Muscle of arm (tissue), 12 donors: ENCODE data around the gene OSER1. TPM values are rescaled to one million over a fixed set of nuclear protein-coding genes. Genes with fewer than 3 reads are reported as not detected.
A peak's percentile ranks its signal among the peaks of the same experiment; 100 is the strongest.
"Not testable (repeated sequence)": the region's sequence is repeated elsewhere in the genome, so short reads cannot be mapped to it uniquely, and the experiment has no call there.

Experiments used
- DNase-seq: peaks from one replicate; pipeline ENCODE4 v3.0.0-alpha.2; 2013
- polyA plus RNA-seq, 12 donors: library from polyadenylated mRNA; unstranded; fragments of 120-200 nt; gene quantifications; one replicate each; pipeline ENCODE4 v1.2.1, GENCODE V29; 2013; ENCODE audit not compliant: insufficient read length in 12 of 12

OSER1 gene
- polyA plus RNA-seq, 12 donors, result 9.1 to 35.7 (median 28.8) TPM; not detected in 1

DNA sequence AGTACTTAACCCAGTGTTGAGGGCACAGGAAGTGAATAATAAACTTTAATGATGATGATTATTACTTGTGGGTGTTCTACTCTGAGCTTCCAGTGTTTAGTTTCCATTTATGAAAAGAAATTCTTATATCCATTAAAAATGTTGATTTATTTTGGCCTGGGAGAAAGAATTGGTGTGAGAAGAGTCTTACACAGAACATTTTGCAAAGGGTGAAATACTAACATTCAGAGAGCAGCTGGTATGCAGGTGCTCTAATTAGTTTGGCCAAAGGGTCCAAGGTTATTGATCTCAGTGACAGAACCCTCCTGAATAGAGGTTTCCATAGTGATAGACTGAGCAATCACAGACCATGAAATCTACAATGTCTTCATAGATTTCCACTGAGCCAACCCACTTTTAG lies 4.4 kb downstream of the OSER1 start:
- no peak for DNase-seq

DNA sequence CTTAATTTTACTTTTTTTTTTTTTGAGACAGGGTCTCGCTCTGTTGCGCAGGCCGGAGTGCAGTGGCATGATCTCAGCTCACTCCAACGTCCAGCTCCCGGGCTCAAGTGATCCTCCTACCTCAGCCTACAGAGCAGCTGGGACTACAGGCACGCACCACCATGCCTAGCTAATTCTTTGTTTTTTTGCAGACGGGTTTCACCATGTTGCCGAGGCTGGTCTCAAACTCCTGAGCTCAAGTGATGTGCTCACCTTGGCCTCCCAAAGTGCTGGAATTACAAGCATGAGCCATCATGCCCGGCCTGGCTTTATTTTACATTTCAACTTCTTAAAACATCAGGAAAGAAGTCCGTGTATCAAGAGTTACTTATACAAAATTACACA lies 5.7 kb downstream of the OSER1 start:
- DNase-seq, result no peak

DNA sequence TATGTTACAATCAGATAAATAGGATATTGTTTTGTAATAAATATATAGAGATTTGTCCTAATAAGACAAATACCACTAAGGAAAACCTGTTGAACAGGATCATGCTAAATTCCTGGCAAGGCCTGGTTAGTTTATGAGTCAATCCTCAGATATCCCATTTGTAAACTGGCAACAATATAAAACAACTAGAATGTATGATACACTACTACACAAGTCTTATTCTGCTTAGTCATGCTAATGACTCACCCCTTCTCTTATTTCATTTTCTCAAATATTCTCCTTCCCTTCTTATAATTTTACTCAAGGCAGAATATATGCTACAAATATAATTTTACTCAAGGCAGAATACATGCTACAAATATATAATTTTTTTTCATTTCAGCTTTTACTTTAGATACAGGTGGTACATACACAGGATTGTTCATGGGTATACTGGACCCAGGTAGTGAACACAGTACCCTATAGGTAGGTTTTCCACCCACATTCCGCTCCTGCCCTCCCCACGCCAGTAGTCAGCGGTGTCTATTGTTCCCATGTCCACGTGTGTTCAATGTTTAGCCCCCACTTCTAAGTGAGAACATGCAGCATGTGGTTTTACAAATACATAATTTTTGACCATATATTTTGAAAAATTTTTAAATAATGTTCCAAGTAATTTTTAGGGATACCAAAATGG lies 6.3 kb downstream of the OSER1 start:
- DNase-seq, result no peak

DNA sequence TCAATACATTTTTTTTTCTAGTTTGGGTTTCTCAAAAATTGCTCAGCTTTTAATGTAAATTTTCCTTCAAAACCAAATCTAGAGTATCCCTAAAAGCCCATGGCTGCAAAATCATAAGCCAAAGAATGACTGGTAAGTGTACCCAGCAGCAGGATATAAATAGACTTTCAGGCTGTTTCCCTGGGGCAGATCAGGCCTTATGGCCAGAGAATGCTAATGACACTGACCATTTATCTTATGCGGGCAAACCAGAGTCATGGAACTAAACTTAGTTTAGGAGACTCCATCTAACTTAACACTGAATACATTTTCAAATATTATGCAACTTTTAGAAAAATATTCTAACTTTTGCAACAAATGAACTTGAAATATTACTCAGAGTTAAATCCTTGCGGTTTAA lies 7.4 kb downstream of the OSER1 start:
- no peak for DNase-seq

DNA sequence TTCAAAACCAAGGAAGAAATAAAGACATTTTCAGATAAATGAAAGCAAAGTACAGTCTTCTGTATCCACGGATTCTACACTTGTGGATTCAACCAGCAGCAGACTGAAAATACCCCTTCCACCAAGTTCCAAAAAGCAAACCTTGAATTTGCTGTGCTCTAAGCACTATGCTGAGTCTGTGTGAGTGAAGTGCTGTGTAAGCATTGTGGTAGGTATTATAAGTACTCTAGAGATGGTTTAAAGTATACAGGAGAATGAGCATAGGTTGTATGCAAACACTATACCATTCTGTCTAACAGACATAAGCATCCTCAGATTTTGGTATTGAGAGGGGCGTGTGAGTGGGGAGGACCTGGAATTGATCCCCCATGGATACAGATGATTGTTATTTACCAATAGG lies 9.6 kb downstream of the OSER1 start:
- DNase-seq, result no peak

DNA sequence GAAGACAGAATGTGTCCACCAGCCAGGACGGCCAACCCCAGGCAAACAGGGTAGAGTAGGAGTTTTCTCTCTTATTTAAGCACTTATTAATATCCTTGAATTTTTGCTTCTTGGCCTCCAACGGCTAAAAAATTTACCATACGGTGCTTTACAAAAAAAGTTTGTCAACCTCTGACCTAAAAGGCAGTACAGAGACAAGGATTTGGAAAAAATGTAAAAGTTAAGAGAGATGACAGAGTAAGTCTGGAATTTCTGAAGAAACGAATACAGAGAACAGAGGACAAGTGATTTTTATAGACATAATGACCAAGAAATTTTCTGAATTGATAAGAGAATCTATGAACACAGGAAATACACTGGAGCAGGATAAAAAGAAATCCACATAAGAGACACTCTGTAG lies 10.2 kb downstream of the OSER1 start:
- no peak for DNase-seq

DNA sequence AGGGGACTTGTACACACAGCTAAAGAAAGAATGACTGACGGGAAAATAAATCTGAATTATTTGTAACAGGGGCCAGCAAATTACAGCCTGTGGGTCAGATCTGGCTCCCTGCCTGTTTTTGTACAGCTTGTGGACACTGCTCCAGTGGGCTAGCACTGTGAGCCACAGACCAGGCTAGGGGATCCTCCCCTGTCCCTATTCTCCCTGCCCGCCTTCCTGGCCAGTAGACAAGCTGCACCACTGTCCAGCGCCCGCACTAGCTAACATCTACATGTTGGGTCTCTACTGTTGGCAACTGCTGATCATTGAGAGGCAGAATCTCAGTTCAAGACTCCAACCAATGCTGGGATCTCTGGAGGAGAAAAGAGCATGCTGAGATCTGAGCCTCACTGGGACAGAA lies 10.7 kb downstream of the OSER1 start:
- DNase-seq, result no peak

DNA sequence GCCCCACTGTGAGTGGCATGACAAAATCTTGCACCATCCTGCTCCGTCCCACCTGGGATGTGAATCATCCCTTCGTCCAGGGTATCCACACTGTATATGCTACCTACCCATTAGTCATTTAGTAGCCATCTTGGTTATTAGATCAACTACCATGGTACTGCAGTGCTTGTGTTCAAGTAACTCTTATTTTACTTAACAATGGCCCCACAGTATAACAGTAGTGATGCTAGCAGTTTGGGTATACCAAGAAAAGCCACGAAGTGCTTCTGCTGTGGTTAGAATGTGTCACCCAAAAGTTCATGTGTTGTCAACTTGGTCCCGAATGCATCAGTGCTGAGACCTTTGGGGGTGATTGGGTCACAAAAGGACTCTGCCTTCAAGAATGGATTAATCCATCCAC lies 11.7 kb downstream of the OSER1 start:
- DNase-seq, result no peak

DNA sequence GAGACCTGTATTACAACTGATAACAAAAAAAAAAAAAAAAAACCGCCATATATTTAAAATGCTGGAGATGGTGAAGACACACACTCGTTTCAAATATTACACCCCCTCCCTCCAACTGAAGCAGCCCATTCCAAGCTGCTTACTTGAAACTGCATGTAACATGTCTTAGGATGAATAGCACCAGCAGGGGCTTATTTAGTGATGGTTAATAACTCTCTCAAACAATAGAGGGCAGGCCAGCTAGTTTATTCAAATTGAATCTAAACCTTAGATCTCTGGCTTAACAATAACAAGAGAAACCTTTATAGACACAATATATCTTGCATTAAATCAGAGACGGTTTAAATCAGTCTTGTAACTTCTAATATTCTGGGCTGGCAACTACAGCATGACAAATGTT lies 14.3 kb downstream of the OSER1 start:
- DNase-seq, result no peak

DNA sequence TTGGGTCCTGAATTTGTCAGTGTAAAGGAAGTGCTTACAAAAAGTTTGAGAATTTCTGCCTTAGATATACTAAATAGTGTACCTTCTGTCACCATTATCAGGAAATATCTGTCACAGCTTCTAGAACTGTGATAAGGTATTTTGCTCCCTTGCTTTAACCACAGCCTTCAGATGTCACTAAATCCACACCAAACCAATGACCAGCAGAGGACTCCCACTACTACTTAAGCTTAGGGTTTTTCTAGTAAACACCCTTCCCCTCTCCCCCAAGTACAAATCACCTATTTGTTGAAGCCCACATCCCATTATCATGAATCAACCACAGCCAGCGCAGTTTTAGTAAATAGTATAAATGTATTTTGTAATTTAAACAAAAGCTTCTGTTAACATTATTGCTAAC lies 15.0 kb downstream of the OSER1 start:
- DNase-seq, result no peak

DNA sequence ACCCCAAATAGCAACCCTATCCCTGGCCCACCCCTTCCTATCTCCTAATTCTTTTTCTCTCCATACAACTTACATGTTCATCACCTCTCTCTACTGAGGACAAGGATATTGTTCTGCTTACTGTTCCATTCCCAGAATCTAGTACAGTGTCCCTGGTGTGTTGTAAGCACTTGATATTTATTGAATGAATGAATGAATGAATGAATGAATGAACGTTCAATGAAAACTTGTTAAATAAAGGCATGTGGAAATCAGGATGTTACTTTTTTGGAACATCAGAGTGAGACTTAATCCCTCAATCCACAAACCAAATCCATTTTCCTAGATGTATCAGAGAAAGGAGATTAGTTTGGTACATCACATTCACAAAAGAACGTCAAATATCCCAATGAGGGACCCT lies 16.8 kb downstream of the OSER1 start:
- no peak for DNase-seq

DNA sequence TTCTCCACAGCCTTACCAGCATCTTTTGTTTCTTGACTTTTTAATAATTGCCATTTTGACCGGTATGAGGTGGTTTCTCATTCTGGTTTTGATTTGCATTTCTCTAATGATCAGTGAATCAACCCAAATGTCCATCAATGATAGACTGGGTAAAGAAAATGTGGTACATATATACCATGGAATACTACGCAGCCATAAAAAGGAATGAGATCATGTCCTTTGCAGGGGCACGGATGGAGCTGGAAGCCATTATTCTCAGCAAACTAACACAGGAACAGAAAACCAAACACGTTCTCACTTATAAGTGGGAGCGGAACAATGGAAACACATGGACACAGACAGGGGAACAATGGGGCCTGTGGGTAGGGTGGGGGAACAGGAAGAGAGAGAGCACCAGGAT lies 18.9 kb downstream of the OSER1 start:
- not testable (repeated sequence) for DNase-seq

DNA sequence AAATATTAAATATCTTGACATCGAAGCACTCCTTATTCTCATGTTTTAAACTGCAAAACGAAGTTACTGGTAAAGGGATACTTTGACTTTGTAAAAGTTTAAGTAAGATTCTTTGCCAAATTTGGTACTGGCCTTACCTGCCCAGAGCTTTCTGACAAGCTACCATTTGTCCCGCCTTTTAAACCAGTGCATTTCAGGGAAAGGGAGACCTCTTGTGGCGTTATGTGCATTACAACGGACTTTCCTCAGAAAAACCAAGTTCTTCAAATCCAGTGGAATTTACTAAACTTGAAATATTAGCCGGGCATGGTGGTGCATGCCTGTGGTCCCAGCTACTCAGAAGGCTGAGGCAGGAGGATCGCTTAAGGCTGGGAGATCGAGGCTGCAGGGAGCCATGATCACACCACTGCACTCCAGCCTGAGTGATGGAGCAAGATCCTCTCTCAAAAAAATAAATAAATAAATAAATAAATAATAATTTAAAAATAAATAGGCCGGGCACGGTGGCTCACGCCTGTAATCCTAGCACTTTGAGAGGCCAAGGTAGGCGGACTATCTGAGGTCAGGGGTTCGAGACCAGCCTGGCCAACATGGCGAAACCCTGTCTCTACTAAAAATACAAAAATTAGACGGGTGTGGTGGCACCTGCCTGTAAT lies 20.2 kb downstream of the OSER1 start:
- DNase-seq, result peak; percentile 65

DNA sequence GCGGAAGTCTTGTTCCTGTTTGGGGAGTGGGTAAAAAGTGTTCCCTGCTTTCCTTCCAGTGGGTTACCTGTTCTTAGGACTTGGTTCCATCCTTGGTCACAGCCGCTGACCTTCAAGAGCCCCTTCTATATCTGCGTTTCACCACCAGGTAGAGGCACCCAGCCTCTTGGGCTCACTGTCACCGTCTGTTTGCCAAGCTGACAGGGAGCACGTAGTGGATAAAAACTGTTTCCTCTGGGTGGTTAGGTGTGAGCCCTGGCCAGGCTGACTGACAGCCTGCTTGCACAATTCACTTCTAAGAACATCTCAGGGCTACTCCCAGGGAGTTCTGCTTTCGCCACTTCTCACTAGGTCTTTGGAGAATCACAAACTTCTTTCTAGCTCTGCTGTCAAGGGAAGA lies 21.8 kb downstream of the OSER1 start:
- DNase-seq, result no peak

DNA sequence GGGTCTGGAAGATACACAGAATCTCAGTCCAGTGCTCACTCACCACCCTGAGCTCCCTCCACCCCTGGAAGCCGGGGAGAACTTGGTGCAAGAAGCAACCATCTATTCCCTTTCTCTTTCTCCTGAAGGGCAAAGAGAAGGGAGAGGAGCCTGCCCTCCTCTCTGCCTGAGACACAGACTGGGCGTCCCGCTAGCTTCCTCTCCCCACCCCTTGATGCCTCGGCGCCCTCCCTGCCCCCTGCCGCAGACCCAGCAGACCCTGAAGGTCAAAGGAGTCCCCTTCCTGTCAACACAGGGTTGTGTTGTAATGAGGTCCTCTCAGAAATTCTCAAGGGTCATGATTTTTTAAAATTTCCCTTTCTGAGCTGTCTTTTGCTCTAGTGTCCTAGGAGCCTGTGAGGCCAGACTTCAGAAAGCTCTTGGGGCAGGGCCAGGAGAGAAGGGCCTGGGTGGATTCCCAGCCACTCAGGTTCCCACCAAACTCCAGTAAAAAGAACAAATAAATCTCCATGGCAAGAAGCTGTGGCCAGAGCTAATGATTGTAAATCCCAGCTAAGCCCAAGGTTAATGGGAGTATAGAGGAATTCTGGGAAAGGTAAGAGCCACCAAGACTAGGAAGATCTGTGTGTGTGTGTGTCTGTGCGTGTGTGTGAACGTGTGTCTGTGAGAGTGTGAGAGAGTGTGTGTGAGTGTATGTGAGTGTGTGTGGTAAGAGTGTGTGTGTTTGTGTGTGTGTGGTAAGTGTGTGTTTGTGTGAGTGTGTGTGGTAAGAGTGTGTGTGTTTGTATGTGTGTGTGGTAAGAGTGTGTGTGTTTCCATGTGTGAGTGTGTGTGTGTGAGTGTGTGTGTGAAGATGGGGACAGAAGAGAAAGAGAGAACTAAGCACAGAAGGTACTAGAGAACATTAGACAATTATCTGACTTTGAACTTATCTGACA lies 22.5 kb downstream of the OSER1 start:
- DNase-seq, result no peak

DNA sequence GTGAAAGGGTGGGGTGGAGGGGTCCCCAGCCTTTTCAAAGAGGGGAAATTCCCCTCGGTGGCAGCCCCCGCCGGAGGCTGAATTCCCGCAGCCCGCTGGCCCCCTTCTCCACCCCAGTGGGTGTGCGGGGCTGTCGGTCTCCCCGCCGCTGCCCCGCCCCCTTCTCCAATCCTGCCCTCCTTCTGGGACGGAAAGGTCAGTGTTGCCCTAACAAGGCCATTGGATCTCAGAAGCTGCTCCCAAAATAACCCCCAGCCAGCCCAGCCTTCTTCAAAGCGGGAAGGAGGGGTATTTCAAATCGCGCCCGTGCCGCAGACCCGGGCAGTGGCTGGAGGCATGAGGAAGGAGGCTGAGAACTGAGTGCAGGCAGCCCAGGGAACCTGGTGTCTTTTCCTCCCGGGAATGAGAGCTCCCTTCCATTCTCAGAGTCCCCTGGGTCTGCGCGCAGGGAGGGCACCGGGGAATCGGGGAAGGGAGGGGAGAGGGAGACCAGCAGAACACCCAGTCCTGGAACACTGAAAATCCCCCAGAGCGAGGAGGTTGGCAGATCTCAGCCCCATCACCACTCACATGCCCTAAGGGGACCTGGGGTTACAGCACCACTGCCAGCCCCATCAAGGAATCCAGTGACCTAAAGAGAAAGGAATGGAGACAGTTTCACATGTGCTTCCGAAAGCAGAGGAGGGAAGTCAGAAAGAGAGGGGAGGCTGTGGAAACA lies 23.4 kb downstream of the OSER1 start, which contains the start of gene JPH2:
Gene JPH2 (minus strand): TSS at position 135 of the 718 bp plus-strand sequence. CDS start 483 bp downstream, outside the sequence.
- DNase-seq, result no peak

DNA sequence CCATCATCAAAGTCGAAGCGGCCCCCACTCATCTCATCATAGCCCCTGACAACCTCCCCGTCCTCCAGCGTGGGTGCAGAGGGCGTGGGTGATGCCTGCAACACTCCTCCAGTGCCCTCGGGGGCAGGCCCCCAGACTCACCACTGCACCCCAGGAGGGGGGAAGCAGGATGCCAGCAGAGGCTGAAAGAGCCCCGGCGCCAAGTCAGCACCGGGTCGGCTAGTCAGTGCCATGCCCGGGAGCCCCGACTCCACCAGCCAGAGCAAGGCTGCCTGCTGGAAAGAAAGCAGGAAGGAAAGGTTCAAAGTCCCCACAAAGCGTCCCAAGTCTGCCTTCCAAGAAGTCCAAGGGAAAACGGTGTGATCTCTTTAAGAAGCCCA lies 23.9 kb downstream of the OSER1 start:
- DNase-seq, result no peak

DNA sequence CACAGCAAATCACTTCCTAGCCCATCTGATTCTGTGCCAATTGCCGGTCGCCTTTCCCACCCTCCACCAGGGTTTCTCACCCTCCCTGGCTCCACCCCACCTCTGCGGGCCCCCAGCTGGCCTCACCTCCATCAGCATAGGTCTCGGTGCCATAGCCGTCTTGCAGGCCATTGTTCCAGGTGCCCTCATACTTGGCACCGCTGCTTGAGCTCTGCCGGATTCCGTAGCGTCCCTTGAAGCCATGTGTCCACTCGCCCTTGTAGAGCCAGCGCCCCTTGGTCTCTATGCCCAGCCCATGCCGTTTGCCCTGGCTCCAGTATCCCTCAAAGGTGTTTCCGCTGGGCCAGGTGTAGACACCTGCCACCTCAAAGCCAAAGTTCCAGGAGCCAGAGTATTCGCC lies 24.4 kb downstream of the OSER1 start:
- no peak for DNase-seq

DNA sequence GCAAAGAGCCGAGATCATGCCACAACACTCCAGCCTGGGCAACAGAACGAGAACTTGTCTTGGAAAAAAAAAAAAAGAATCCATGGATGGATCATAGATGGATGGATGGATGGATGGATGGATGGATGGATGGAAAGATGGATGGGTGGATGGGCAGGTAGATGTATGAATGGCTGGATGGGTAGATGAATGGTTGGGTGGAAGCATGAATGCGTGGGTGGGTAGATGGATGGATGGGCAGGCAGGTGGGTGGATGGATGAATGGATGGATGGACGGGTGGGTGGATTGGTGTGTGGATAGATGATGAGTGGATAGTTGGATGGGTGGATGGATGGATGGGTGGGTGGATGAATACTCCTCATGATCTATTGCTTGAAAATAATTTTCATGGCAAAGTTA lies 25.0 kb downstream of the OSER1 start:
- DNase-seq, result no peak

DNA sequence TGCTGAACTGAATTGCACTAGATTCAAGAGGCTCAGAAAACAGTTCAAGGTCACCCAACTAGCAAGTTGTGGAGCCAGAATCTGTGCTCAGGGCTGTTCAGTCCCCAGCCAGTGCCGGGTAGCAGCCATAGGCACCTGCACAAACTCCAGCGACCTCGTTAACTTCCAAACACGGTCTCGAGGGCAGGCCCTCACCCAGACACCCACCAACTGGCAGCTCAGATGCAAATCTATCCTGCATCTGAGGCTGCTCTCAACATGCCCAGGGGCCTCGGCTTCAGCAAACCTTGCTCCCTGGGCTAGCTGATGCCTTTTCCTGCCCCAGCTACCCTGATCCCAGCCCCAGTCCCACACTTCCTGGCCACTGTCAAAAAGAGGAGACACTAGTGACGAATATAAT lies 27.3 kb downstream of the OSER1 start:
- DNase-seq, result no peak

DNA sequence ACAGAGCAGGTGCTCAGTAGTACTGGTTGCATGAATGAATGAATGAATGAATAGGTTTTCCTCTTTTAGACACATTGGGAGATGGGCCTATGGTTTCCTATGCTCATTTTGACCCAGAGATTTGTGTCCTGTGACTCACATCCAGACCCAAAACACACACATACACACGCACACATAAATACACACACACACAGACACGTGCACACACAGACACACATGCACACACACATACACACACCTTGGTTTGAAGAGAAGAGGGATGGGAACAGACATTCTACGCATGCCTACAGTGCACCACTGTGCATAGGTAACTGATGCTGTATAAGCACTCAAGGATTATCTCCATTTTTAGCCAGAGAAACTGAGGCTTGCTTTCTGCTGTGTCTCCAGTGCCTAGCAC lies 27.7 kb downstream of the OSER1 start:
- no peak for DNase-seq

DNA sequence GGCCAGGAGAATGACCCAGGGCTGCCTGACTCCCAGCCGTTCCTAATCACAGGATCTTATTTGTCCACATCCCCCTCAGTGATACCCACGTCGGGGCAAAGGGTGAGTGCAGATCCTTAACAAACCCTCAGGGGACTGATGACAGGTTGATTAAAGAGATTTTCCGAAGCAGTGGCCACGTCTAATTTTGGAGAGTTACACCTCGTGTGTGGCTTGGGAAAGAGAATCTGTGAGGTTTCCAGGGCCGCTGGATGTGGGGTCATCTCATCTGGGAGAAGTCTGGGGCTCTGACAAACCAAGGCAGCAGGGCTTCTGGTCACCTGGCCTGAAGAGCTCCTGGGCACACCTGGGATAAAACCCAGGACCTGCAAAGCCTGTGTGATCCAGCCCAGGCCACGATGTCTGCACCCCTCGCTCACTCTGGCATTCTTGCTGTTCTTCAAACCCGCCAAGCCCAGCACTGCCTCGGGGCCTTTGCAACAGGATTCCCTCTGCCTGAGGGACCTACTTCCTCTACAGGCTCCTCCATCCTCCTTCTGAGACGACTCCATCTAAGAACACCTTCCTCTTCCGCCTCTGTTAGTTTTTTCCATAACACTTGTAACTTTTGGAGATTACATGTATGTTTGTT lies 28.3 kb downstream of the OSER1 start:
- DNase-seq, result no peak
